ENCODE measurements around the gene SNTB2.
A peak's percentile ranks its signal among the peaks of the same experiment; 100 is the strongest.
"Not testable (repeated sequence)": the region's sequence is repeated elsewhere in the genome, so short reads cannot be mapped to it uniquely, and the experiment has no call there.

SNTB2 gene

GRCh38 chr16:69186642-69187445 lies at the start of gene SNTB2:
Gene SNTB2, plus strand, starts transcription at chr16:69187164. Its CDS starts 3 bp downstream, at chr16:69187167.
- DNase-seq, result peak; percentile 88

GRCh38 chr16:69138608-69139007 lies 48.4 kb upstream of the SNTB2 start:
- no peak for DNase-seq

GRCh38 chr16:69139464-69139863 lies 47.5 kb upstream of the SNTB2 start:
- DNase-seq, result not testable (repeated sequence)

- no peak for DNase-seq
These were observed 46.0 kb upstream of the SNTB2 start for GRCh38 chr16:69141014-69141413.

GRCh38 chr16:69141936-69142335 lies 45.0 kb upstream of the SNTB2 start:
- no peak for DNase-seq

GRCh38 chr16:69143116-69143515 lies 43.8 kb upstream of the SNTB2 start:
- DNase-seq, result no peak

- no peak for DNase-seq
These were observed 41.3 kb upstream of the SNTB2 start for GRCh38 chr16:69145658-69146057.

- not testable (repeated sequence) for DNase-seq
These were observed 37.3 kb upstream of the SNTB2 start for GRCh38 chr16:69149621-69150020.

- peak; percentile 80 for DNase-seq
These were observed 36.7 kb upstream of the SNTB2 start for GRCh38 chr16:69150146-69150865.

GRCh38 chr16:69157196-69157595 lies 29.8 kb upstream of the SNTB2 start:
- DNase-seq, result no peak

- no peak for DNase-seq
These were observed 26.8 kb upstream of the SNTB2 start for GRCh38 chr16:69160192-69160591.

GRCh38 chr16:69165584-69165983 lies 21.4 kb upstream of the SNTB2 start:
- no peak for DNase-seq

GRCh38 chr16:69166221-69166833 lies 20.6 kb upstream of the SNTB2 start:
- DNase-seq, result peak; percentile 40

- peak; percentile 20 for DNase-seq
These were observed 19.7 kb upstream of the SNTB2 start for GRCh38 chr16:69166946-69167930.

- DNase-seq, result no peak
These were observed 17.9 kb upstream of the SNTB2 start for GRCh38 chr16:69169051-69169450.

- no peak for DNase-seq
These were observed 17.2 kb upstream of the SNTB2 start for GRCh38 chr16:69169607-69170352.

GRCh38 chr16:69171325-69172084 lies 15.5 kb upstream of the SNTB2 start:
- peak; percentile 89 for DNase-seq

- DNase-seq, result peak; percentile 80
These were observed 10.7 kb upstream of the SNTB2 start for GRCh38 chr16:69176033-69176800.

- peak; percentile 96 for DNase-seq
These were observed 7.5 kb upstream of the SNTB2 start for GRCh38 chr16:69179328-69180010.

GRCh38 chr16:69180011-69180338 lies 7.0 kb upstream of the SNTB2 start:
- no peak for DNase-seq
